ENCODE results near the gene CTNNA3.

DNA sequence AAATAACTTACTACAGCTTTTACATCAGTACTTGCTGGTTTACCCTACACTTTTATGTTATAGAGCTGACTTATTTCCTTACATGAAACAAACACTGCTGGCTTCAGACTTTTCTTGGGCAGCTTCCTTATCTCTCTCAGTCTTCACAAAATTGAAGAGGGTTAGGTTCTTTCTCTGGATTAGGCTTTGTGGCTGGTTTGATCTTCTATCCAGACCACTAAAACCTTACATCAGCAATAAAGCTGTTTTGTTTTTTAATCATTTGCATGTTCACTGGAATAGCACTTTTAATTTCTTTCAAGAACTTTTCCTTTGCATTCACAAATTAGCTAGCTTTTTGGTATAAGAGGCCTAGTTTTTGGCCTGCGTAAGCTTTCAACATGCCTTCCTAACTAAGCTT lies 551.5 kb downstream of the CTNNA3 start:
- TF ChIP-seq, protein P1, sequence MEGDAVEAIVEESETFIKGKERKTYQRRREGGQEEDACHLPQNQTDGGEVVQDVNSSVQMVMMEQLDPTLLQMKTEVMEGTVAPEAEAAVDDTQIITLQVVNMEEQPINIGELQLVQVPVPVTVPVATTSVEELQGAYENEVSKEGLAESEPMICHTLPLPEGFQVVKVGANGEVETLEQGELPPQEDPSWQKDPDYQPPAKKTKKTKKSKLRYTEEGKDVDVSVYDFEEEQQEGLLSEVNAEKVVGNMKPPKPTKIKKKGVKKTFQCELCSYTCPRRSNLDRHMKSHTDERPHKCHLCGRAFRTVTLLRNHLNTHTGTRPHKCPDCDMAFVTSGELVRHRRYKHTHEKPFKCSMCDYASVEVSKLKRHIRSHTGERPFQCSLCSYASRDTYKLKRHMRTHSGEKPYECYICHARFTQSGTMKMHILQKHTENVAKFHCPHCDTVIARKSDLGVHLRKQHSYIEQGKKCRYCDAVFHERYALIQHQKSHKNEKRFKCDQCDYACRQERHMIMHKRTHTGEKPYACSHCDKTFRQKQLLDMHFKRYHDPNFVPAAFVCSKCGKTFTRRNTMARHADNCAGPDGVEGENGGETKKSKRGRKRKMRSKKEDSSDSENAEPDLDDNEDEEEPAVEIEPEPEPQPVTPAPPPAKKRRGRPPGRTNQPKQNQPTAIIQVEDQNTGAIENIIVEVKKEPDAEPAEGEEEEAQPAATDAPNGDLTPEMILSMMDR (IDR thresholded peaks at IDR 0.05 in 8 of 11, conservative IDR thresholded peaks at IDR 0.05 in 3 of 11), result no peak
- TF ChIP-seq POLR2A (IDR thresholded peaks at IDR 0.05), result no peak

All from spleen (tissue), 7 donors.